HK-2 (cell line): ENCODE measurements around the gene CSRP2.

Experiments used
- DNase-seq: peaks from one replicate; pipeline ENCODE4 v3.0.0-alpha.2; 2018; ENCODE audit not compliant: unreplicated experiment

CSRP2 gene

GRCh38 chr12:76878899-76879709 is at the start of gene CSRP2:
Gene CSRP2, minus strand, starts transcription at chr12:76879019. Its CDS starts 12,759 bp downstream, at chr12:76866260.
- DNase-seq = peak; percentile 97

GRCh38 chr12:76927170-76927784 is 48.5 kb upstream of the CSRP2 start:
- peak; percentile 25 for DNase-seq

- DNase-seq = no peak
Measured at GRCh38 chr12:76925135-76925534, 46.3 kb upstream of the CSRP2 start.

GRCh38 chr12:76922866-76923265 is 44.0 kb upstream of the CSRP2 start:
- no peak for DNase-seq

GRCh38 chr12:76921891-76922664 is 43.3 kb upstream of the CSRP2 start:
- DNase-seq = no peak

GRCh38 chr12:76921100-76921471 is 42.3 kb upstream of the CSRP2 start:
- no peak for DNase-seq

GRCh38 chr12:76920172-76921099 is 41.6 kb upstream of the CSRP2 start:
- DNase-seq = no peak

- no peak for DNase-seq
Measured at GRCh38 chr12:76919383-76920171, 40.8 kb upstream of the CSRP2 start.

GRCh38 chr12:76916170-76916540 is 37.3 kb upstream of the CSRP2 start:
- DNase-seq = no peak

- no peak for DNase-seq
Measured at GRCh38 chr12:76915361-76916169, 36.7 kb upstream of the CSRP2 start.

- DNase-seq = no peak
Measured at GRCh38 chr12:76914102-76914859, 35.5 kb upstream of the CSRP2 start.

GRCh38 chr12:76909290-76909689 is 30.5 kb upstream of the CSRP2 start:
- DNase-seq = no peak

- DNase-seq = no peak
Measured at GRCh38 chr12:76908303-76909017, 29.6 kb upstream of the CSRP2 start.

GRCh38 chr12:76901628-76902380 is 23.0 kb upstream of the CSRP2 start:
- no peak for DNase-seq

- DNase-seq = no peak
Measured at GRCh38 chr12:76899522-76899921, 20.7 kb upstream of the CSRP2 start.

- no peak for DNase-seq
Measured at GRCh38 chr12:76898442-76898841, 19.6 kb upstream of the CSRP2 start.

- no peak for DNase-seq
Measured at GRCh38 chr12:76896274-76896673, 17.5 kb upstream of the CSRP2 start.

- no peak for DNase-seq
Measured at GRCh38 chr12:76895796-76896195, 17.0 kb upstream of the CSRP2 start.
